SIG-M5 treated with dmso at 0.1 percent for 504 hours (cell line): ENCODE measurements around the gene PCSK7.
"Not testable (repeated sequence)": the region's sequence is repeated elsewhere in the genome, so short reads cannot be mapped to it uniquely, and the experiment has no call there.

Source experiments
- DNase-seq: peaks from one replicate; lab custom pipeline; 2025; ENCODE audit not compliant: unreplicated experiment; lab: John Stamatoyannopoulos, UW

PCSK7 gene, protein sequence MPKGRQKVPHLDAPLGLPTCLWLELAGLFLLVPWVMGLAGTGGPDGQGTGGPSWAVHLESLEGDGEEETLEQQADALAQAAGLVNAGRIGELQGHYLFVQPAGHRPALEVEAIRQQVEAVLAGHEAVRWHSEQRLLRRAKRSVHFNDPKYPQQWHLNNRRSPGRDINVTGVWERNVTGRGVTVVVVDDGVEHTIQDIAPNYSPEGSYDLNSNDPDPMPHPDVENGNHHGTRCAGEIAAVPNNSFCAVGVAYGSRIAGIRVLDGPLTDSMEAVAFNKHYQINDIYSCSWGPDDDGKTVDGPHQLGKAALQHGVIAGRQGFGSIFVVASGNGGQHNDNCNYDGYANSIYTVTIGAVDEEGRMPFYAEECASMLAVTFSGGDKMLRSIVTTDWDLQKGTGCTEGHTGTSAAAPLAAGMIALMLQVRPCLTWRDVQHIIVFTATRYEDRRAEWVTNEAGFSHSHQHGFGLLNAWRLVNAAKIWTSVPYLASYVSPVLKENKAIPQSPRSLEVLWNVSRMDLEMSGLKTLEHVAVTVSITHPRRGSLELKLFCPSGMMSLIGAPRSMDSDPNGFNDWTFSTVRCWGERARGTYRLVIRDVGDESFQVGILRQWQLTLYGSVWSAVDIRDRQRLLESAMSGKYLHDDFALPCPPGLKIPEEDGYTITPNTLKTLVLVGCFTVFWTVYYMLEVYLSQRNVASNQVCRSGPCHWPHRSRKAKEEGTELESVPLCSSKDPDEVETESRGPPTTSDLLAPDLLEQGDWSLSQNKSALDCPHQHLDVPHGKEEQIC

DNA sequence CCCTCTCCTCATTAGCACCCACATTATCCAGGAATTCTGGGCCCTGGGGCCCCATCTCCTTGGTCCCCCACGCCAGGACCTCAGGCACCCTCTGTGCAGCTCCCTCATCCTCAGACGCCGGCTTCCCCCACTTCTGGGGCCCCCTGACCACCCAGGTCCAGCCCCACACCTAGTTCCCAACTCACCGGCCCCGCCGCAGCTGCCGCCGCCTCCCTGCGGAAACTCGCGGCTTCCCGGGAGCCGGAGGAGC lies at the start of gene PCSK7:
TSS of gene PCSK7 (minus strand) at position 232 of the 250 bp plus-strand sequence. CDS start 2,229 bp downstream, outside the sequence.
- DNase-seq: no peak

DNA sequence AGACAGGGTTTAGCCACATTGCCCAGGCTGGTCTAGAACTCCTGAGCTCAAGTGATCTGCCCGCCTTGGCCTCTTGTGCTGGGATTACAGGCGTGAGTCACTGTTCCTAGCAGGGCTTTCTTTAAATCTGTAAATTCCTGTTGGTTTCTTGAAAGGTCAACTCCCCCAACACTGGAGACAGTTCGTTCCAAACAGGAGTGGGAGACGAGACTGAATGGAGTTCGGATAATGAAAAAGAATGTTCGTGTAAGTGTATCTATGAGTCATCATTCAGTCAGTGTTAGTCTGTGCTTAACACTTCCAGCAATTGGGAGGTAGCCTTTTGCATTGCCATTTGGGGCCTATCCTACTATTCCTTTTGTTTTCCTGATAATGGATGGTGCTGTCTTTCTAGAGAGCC lies 49.3 kb upstream of the PCSK7 start:
- no peak for DNase-seq

DNA sequence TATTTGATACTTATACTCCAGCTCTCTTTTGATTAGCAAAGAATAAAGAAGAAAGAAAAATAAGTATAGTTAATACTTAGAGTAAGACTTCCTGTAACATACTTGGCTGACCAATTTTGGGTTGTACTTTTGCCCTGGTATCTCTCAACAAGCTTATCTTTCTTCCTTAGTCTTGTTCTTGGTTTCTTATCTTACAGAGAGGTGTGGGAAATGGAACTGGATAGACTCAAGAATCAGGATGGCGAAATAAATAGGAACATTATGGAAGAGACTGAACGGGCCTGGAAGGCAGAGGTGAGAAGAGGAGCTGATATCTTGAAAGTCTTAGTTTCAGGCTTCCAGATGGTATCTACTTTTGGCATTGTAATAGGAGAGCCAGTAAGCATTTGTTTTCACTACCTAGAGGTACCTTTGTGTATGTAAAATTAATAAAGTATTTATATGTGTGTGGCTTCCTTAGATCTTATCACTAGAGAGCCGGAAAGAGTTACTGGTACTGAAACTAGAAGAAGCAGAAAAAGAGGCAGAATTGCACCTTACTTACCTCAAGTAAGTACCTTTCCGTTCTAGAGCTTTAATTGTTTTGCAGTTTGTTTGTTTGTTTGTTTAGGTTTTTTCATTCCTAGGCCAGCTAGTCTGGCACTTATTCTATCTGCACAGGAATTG lies 48.0 kb upstream of the PCSK7 start:
- no peak for DNase-seq

DNA sequence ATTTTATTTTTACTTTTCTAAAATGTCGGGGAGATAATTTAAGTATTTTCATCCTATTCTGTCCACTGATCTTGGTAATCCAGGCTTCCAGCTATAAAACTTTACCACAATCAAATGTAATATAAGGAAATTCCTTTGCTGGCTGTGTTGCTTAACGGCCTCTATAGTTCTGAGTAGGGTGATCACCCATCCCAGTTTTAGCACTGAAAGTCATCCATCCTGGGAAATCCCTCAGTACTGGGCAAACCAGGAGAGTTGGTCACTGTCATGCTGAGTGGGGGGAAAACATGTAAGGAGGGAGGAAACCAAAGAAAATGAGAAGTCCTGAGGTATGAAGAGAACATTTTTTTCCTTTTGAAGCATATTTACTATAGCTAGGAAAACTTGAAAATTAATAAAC lies 46.5 kb upstream of the PCSK7 start:
- DNase-seq: no peak

- peak; percentile 72 for DNase-seq
Observed at GRCh38 chr11:117273550-117274289, 41.8 kb upstream of the PCSK7 start.

GRCh38 chr11:117272175-117272574 lies 40.3 kb upstream of the PCSK7 start:
- peak; percentile 68 for DNase-seq

GRCh38 chr11:117271208-117271607 lies 39.3 kb upstream of the PCSK7 start:
- DNase-seq: no peak

GRCh38 chr11:117269856-117270255 lies 38.0 kb upstream of the PCSK7 start:
- no peak for DNase-seq

DNA sequence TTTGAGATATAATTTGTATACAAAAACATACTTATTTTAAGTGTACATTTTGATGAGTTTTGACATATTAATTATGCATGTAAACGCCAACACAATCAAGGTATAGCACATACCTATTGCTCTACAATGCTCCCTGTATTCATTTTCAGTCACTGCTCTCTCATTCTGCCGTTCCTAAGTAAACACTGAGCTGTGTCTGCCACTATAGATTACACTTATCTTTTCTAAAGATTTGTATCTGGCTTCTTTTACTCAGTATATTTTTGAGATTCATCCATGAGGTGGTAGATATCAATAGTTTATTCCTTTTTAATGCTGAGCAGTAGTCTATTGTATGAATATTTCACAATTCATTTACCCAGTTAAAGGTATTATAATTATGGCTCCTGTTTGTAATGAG lies 33.9 kb upstream of the PCSK7 start:
- no peak for DNase-seq

GRCh38 chr11:117264624-117265323 lies 32.9 kb upstream of the PCSK7 start:
- DNase-seq: not testable (repeated sequence)

DNA sequence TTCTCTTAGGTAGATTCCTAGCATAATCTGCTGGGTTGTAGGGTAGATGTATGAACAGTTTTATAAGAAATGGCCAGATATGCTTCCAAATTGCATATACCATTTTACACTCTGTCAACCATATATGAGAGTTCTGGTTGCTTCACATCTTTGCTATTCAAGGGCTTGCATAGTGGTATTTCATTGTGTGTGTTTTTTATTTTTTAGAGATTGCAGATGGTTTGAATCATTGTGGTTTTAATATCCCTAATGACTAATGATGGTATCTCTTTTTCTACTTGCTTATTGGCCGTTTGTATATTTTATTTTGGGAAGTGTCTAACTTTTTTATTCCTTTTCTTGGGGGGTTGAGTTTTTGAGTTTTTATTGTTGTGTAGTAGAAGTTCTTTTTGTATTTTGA lies 27.5 kb upstream of the PCSK7 start:
- no peak for DNase-seq

- no peak for DNase-seq
Observed at GRCh38 chr11:117258576-117258975, 26.7 kb upstream of the PCSK7 start.

DNA sequence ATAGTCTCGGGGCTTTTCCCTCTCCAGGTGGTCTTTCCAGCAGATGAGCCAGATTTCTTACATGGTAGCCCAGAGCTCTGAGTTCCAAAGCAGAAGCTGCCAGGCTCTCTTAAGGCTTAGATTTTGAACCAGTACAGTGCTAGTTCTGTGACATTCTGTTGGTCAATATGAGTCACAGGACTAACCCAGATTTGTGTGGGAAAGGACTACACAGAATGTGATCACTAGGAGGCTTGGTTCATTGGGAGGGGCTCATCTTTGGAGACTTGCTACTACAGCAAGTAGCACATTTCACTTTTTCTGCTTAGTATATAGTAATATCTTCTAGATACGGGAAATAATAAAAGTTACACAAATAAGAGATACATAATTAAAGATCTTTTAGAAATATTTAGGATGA lies 24.7 kb upstream of the PCSK7 start:
- DNase-seq: no peak

GRCh38 chr11:117255966-117256365 lies 24.1 kb upstream of the PCSK7 start:
- DNase-seq: no peak

DNA sequence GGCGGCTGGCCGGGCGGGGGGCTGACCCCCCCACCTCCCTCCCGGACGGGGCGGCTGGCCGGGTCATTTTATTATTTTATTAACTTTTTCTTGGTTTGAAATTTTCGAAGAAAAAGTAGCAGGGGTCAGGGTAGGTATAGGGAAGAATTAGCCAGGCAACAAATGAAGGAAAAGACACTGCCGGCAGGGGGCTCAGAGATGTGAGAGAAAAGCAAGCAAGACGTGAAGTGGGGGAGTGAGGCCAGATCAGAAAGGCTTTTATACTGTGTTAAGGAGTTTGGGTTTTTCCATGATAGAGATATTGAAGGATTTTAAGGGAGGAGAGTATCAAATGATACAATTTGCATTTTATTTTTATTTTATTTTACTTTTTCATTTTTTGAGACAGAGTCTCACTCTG lies 19.6 kb upstream of the PCSK7 start:
- DNase-seq: no peak

GRCh38 chr11:117249571-117249970 lies 17.7 kb upstream of the PCSK7 start:
- DNase-seq: no peak

DNA sequence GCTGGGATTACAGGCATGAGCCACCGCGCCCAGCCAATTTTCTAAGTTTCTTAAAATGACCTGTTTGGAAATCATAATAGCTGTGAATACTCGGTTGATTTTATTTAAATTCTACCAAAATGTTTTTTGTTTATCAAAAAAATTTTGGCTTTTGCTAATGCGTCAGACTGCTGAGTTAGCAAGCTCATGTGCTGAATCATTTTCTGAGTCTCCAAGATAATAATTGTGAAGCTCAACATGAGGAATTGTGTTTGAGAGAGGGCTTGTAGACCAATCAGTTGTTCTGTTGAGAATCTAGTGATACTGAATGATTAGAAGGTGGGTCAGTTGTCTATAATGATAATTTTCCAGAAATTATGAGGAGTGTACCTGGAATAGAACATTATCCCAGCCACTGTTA lies 16.5 kb upstream of the PCSK7 start:
- no peak for DNase-seq

GRCh38 chr11:117239295-117239694 lies 7.4 kb upstream of the PCSK7 start:
- peak; percentile 10 for DNase-seq

DNA sequence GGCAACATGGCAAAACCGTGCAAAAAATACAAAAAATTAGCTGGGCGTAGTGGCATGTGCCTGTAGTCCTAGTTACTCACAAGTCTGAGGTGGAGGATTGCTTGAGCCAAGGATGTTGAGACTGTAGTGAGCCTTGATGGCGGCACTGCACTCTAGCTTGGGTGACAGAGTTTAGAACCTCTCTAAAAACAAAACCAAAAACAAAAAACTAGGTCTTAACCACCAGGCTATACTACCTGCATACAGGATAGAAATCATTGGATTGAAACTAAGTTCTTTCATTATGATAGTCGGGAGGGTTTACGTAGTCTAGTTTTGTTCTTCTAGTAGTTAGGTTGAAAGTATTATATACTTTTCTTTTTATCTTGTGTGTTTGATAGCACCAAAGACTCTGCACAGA lies 6.3 kb upstream of the PCSK7 start:
- DNase-seq: no peak

DNA sequence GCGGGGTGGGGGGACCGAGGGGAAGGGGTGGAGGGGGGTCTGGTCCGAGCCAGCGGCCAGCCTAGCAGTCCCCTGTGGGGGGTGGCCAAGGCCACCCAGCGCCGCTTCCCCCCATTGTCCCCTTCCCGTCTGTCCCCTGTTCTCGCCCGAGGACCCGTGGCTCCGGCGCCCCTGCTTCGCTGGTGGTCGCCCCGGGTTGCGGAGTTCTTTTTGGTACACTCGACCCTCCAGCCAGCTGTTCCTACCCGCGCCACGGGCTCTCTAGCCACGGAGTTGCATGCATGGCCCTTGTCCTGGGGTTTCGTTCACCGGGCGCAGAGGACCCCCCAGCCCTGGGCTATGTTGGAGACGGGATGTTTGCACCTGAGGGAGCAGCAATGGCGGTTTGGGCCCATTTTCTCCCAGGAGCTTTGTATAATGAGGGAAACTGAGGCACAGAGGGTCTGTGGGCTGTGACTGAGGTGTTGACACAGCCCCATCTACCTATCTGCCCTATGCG lies 1.1 kb upstream of the PCSK7 start:
- peak; percentile 8 for DNase-seq
